Eye (tissue), 1 donor: ENCODE results near the gene C9orf43.
"Not testable (repeated sequence)": the region's sequence is repeated elsewhere in the genome, so short reads cannot be mapped to it uniquely, and the experiment has no call there.

Experiments
- DNase-seq: peaks from one replicate; pipeline ENCODE4 v3.0.0-alpha.2; 2015

Gene C9orf43

GRCh38 chr9:113425072-113425471, 14.5 kb downstream of the C9orf43 start:
- no peak for DNase-seq

DNA sequence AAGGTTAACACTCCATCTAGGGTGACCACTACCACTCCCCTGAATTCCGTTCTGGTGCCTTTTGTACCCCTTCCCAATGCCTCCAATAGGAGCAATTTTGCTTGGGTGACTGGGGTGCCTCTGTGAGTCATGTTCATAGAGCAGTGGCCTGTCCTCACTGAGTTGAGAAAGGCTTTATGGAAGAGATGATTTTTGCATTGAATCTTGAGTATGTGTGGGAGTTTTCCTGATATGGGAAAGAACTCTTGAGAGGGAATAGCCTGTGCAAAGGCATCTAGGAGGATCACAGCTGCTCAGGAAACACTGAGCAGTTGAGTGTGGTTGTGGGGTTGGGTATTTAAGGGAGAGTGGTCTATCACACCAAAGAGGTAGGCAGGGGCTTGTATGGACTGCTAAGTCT, 16.2 kb downstream of the C9orf43 start:
- DNase-seq = no peak

- DNase-seq = no peak
Measured at GRCh38 chr9:113427629-113428028, 17.1 kb downstream of the C9orf43 start.

GRCh38 chr9:113428062-113428615, 17.6 kb downstream of the C9orf43 start:
- DNase-seq = no peak

DNA sequence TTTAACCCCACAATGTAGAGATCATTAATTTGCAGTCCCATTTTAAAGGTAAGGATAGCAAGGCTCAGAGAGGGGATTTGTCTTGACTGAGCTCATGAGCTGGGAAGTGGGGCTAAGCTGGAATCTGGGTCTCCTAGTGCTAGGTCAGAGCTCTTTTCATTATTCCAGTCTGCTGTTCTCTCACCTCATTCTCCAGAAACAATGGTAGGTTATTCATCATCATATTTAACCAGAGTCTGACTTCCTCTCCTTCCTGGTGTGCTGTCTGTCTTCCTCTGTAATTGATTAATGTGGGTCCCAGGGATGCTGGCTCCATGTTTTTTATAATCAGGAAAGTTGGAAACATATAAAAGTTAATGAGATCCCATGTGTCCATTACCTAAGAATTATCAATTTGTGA, 20.6 kb downstream of the C9orf43 start:
- no peak for DNase-seq

- no peak for DNase-seq
Measured at GRCh38 chr9:113436728-113437515, 26.4 kb downstream of the C9orf43 start.

DNA sequence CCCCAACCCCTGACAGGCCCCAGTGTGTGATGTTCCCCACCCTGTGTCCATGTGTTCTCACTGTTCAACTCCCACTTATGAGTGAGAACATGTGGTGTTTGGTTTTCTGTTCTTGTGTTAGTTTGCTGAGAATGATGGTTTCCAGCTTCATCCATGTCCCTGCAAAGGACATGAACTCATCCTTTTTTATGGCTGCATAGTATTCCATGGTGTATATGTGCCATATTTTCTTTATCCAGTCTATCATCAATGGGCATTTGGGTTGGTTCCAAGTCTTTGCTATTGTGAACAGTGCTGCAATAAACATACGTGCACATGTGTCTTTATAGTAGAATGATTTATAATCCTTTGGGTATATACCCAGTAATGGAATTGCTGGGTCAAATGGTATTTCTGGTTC, 27.2 kb downstream of the C9orf43 start:
- DNase-seq = not testable (repeated sequence)

DNA sequence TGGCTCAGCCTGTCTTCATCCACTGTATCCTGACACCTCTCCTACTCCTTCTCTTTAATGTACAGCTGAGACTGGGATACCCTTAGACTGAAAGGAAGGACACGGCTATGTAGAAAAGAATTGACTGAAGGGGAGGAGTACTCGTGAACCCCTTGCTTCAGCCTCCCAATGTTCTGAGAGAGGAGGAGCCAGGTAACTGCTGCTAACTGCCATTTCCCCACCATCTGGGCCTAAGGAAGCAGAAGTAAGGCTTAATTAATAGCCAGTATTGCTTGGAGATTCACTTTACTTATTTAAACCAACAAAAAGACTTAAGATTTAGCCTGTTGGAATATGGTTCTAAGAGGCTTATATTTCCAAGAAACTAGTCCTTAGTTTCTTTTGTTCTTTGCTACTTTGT, 34.2 kb downstream of the C9orf43 start:
- DNase-seq = no peak

DNA sequence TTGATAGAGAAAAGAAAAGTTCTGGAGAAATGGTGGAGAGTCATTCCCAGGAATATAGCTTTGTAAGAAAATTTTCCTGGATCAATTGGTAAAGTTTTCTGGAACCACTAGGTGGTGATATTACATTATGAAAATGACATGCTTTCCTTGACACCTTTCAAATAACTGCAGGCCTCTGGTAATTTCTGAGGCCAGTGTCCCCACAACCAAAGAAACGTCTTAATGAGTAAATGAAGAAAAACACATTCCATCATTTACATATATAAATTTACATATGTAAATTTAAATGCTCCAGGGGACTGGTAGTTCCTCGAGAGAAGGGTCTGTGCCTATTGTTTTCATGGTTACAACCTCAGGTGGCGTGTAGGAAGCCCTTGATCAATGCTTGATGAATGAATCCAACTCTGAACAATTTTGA, 35.8 kb downstream of the C9orf43 start:
- peak; percentile 82 for DNase-seq

- DNase-seq = no peak
Measured at GRCh38 chr9:113449376-113449775, 38.8 kb downstream of the C9orf43 start.

DNA sequence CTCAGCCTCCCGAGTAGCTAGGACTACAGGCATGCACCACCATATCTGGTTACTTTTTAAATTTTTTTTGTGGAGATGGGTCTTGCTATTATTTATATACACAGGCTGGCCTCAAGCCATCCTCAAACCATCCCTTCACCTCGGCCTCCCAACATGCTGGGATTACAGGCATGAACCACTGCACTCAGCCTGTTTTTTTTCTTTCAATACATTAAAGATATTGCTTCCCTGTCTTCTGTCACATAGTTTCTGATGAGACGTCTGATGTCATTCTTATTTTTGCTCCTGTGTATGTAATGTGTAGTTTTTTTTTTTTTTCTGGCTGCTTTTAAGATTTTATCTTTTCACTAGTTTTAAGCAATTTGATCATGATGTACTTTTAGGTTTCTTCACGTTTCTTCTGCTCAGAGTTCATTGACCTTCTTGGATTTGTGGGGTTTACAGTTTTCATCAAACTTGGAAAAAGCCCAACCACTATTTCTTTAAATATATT, 41.6 kb downstream of the C9orf43 start:
- DNase-seq = no peak

GRCh38 chr9:113454914-113455761, 44.6 kb downstream of the C9orf43 start:
- peak; percentile 65 for DNase-seq

DNA sequence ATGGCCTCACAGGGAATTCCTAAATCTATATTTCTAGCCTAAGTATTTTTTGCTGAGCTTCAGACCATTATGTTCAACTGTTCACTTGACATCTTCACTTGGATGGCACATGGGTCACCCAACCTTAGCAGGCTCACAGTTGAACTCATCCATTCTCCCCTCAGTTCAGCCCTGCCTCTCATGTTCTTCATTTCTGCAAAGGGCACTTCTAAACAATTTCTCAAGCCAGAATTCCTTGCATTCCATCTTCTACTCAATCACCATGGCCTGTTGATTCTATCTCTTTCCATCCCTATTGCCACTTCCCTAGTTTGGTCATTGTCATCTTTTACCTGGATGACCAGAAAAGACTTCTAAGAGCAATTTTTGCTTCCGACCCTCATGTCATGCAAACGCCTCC, 45.7 kb downstream of the C9orf43 start:
- no peak for DNase-seq

DNA sequence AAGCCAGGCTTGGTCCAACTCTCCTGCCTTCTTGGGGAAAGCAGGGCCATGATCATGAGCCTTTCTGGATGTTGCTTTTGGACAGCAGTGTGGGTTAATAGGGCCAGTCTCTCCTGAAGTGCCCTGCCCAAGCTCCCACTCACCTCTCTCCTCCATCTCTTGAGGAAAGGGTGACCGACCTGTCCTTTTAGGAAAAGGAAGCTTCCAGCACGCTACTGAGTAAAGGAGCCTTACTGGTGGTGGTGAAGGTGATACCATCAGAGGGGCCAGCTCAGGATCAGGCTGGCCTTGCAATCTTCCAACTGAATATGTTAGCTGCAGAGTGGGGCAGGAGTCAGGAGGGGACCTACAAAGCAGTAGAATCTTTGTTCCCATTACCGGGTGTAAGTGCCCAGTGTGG, 50.7 kb downstream of the C9orf43 start:
- DNase-seq = no peak

DNA sequence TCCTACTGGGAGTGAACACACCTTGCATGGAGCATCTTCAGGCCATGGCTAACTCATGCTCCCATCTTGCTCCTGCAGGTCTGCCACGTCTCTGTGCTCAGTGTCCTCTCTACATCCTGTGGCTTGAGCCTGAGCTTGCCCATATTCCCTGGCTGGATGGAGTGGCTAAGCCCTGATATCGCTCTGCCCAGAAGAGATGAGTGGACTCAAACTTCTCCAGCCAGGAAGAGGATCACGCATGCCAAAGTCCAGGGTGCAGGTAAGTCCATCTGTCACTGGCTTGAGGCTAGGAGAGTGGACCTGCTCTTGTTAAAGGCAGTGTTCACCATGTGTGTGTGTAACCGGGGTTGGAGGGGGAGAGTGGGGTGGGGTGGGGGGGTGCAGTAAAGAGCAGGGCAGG, 51.4 kb downstream of the C9orf43 start:
- DNase-seq = no peak

DNA sequence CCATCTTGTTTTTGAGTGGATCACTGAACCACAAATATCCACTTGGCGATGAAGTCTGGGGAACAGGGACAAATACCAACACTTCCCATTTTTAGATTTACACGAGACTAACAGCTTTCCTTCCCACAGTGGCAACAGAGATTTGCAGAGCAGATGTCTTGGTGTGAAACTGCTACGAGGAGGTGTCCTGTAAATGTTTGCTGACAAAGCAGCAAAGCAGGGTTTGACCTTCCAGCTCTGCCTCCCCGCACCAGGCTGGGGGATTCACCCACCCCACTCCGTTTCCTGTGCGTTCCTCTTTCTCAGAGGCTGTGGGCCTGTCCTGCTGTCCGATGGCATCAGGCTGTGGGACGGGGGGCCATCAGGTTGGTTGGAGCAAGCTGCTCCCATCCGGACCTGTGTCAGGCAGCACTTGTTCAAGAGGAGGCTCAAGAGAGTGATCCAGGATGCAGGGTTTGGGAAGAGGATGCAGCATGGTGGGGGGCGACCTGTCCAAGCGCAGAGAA, 52.3 kb downstream of the C9orf43 start:
- DNase-seq = peak; percentile 25

DNA sequence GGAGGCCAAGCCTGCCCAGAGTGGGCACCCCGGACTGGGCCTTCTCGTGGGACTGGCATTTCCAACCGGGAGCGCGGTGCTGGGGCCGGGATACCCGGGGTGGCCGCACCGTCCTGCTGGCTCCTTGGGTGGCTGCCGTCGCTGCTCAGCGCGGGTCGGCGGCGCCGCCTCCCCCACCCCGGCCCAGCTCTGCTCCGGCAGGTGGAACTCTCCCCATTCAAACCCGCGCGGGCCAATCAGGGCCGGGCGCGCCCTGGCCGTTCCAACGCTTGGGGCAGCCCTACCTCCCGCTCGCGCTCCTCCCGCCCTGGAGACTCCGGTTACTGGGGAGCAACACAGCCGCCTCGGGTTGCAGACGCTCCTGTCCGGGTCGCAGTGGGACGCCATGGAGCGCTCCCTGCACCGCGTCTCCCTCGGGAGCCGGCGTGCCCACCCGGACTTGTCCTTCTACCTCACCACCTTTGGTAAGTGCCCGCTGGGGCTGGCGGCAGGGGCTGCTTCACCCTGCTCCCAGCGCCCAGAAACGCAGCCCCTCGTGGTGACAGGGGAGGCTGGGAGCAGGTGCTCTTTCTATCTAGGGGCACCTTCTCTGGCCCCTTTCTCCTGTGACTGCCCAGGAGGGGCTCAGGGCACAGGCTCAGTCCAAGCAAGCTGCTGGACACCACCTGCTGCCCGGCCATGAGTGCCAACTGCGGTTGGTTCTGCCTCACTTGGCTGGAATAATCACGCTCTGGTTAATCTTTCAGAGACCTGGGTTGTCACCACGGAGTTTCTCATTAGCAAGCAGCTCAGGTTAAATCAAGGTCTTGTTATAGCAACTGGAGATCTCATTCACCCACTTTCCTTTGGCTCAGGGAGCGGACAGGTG, 53.1 kb downstream of the C9orf43 start, which contains the start of gene RGS3:
TSS of gene RGS3 (plus strand) at position 310 of the 868 bp plus-strand sequence. CDS start at position 386, 76 bp downstream.
- DNase-seq = peak; percentile 84

GRCh38 chr9:113464286-113464660, 53.7 kb downstream of the C9orf43 start:
- DNase-seq = no peak

DNA sequence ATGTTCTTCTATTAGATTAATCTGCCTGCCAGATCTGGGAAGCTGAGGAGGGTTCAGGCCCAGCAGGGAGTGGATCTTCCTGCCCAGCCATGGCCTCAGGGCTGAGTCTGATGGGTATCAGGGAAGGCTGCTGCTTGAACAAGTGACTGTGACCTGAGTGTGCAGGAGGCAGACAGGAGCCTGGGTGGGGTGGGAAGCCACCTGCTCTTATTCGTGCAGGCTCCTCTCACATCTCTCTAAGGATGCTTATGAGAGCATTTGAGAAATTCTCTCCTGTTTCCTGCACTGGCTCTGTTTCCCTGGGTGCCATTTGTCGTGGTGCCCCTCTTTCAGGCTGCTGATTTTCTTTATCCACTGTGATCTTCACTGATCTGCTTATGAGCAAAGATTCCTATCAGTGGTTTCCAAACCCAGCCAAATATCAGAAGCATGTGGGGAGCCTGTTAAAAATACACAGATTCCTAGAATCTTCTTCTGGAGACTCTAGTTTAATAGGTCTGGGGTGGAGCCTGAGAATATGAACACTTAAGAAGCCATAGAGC, 55.1 kb downstream of the C9orf43 start:
- peak; percentile 47 for DNase-seq

GRCh38 chr9:113467183-113467582, 56.6 kb downstream of the C9orf43 start:
- DNase-seq = no peak

DNA sequence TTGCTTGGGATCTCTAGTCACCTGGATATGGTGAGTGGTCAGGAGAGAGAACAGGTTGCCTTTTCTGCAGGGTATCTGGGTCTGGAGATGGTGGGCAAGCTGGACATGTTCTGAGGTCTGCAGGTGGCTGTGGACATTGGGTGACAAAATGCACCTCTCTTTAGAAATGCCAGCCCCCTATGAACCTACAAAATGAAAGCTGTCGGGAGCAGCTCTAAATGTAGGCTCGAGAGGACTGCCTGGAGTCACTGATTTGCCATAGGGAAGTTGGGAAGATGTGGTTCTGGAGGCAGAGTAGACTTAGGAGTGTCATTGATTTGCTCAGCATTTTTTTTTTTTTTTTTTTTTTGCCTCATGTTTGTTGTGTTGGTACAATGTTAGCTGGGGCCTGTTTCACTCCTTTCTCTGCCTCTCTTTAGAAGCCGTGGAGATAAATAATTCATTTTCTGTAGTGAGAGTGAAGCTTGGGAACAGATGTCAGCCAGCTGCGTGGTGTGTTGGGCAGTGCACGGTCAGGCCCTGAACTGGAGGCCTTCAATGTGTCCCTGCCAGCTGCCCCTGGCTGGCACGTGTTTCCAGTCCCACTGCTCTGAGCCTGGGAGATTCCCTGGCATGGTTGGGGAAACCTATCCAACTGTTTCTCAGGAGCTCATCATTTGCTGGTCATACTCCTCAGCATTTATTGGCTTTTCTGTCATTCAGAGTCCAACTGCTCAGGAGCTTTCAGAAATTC, 58.3 kb downstream of the C9orf43 start:
- DNase-seq = peak; percentile 82
